IMR-90 (cell line): ENCODE data around the gene SERPINA6.

Source experiments
- BHLHE40 ChIP-seq: fragments of 150-350 bp; IDR thresholded peaks from 2 replicates; pipeline ENCODE4 v1.6.1; 2016; ENCODE audit warnings: mild to moderate bottlenecking, low read depth, low read length
- CEBPB ChIP-seq: IDR thresholded peaks from 2 replicates; pipeline ENCODE4 v1.6.1; 2012; ENCODE audit warnings: low read depth, low read length, improper control_type of control experiment
- CHD1 ChIP-seq: IDR thresholded peaks from 2 replicates; pipeline ENCODE4 v1.6.1; 2012; ENCODE audit warnings: low read depth, low read length, improper control_type of control experiment
- MAFK ChIP-seq: IDR thresholded peaks from 2 replicates; pipeline ENCODE4 v1.6.1; 2012; ENCODE audit warnings: low read depth, low read length, improper control_type of control experiment
- MAZ ChIP-seq: IDR thresholded peaks from 2 replicates; pipeline ENCODE4 v1.6.1; 2012; ENCODE audit warnings: low read depth, mild to moderate bottlenecking, low read length, improper control_type of control experiment, moderate library complexity, borderline replicate concordance
- MXI1 ChIP-seq: IDR thresholded peaks from 2 replicates; pipeline ENCODE4 v1.6.1; 2012; ENCODE audit warnings: low read depth, mild to moderate bottlenecking, low read length, moderate library complexity, borderline replicate concordance
- POLR2A ChIP-seq: IDR thresholded peaks from 2 replicates; pipeline ENCODE4 v1.6.1; 2012; ENCODE audit warnings: mild to moderate bottlenecking, low read depth, low read length
- RAD21 ChIP-seq: IDR thresholded peaks from 2 replicates; pipeline ENCODE4 v1.6.1; 2012; ENCODE audit warnings: low read length, improper control_type of control experiment
- RCOR1 ChIP-seq: IDR thresholded peaks from 2 replicates; pipeline ENCODE4 v1.6.1; 2012; ENCODE audit warnings: mild to moderate bottlenecking, low read length, improper control_type of control experiment; ENCODE audit not compliant: insufficient replicate concordance
- RFX5 ChIP-seq: IDR thresholded peaks from 2 replicates; pipeline ENCODE4 v1.8.0; 2012; ENCODE audit warnings: low read depth, mild to moderate bottlenecking, low read length, moderate library complexity
- SMC3 ChIP-seq: fragments of 150-350 bp; IDR thresholded peaks from 2 replicates; pipeline ENCODE4 v1.6.1; 2016; ENCODE audit warnings: low read depth, mild to moderate bottlenecking, antibody characterized with exemption, low read length, moderate library complexity
- TF ChIP-seq, protein P1 (sequence below): conservative IDR thresholded peaks from 2 replicates; pipeline ENCODE4 v1.5.1; 2012; ENCODE audit warnings: mild to moderate bottlenecking, low read depth, low read length, improper control_type of control experiment
- TF ChIP-seq, protein P2 (sequence below): fragments of 150-350 bp; IDR thresholded peaks from 2 replicates; pipeline ENCODE4 v1.6.1; 2017; ENCODE audit warnings: mild to moderate bottlenecking, antibody characterized with exemption, low read length, low read depth
- TF ChIP-seq, protein P3 (sequence below): fragments of 150-350 bp; IDR thresholded peaks from 2 replicates; pipeline ENCODE4 v1.6.1; 2016; ENCODE audit warnings: low read depth, mild to moderate bottlenecking, low read length, moderate library complexity, borderline replicate concordance

DNA sequence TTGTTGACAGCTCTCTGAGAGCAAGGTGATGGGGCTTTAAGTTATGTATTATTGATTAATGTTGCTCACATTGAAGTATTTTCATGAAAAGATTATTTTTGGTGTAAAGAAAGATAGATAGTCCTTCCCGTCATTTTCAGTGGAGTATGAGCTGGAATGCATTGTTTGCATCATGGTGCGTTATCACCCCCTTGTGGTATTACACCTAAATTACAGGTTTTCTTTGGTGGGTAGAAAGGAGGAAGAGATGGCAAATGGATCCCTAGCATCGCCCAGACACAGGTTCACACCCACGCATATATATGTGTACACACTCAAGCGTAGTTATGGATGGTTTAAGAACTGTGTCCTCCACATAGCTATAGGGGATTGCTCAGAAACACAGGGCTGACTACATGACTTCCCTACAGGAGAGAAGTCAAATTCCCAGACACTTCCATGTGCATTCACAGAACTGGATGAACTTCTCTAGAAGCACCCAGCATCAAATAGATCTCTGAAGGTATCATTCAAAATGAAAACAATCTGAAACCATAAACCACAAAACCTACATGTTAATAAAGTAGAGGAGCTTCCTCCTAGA, 15.6 kb downstream of the SERPINA6 start:
- TF ChIP-seq MXI1, result no peak
- TF ChIP-seq, protein P1, sequence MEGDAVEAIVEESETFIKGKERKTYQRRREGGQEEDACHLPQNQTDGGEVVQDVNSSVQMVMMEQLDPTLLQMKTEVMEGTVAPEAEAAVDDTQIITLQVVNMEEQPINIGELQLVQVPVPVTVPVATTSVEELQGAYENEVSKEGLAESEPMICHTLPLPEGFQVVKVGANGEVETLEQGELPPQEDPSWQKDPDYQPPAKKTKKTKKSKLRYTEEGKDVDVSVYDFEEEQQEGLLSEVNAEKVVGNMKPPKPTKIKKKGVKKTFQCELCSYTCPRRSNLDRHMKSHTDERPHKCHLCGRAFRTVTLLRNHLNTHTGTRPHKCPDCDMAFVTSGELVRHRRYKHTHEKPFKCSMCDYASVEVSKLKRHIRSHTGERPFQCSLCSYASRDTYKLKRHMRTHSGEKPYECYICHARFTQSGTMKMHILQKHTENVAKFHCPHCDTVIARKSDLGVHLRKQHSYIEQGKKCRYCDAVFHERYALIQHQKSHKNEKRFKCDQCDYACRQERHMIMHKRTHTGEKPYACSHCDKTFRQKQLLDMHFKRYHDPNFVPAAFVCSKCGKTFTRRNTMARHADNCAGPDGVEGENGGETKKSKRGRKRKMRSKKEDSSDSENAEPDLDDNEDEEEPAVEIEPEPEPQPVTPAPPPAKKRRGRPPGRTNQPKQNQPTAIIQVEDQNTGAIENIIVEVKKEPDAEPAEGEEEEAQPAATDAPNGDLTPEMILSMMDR, result 0 out of 2 replicates have a peak, but pooled peaks have one; percentile 12
- TF ChIP-seq RCOR1, result no peak
- TF ChIP-seq CHD1, result no peak
- TF ChIP-seq RAD21, result 0 out of 2 replicates have a peak, but pooled peaks have one; percentile 7
- no peak for TF ChIP-seq SMC3
- no peak for TF ChIP-seq POLR2A
- TF ChIP-seq CEBPB, result no peak
- no peak for TF ChIP-seq BHLHE40
- TF ChIP-seq, protein P2, sequence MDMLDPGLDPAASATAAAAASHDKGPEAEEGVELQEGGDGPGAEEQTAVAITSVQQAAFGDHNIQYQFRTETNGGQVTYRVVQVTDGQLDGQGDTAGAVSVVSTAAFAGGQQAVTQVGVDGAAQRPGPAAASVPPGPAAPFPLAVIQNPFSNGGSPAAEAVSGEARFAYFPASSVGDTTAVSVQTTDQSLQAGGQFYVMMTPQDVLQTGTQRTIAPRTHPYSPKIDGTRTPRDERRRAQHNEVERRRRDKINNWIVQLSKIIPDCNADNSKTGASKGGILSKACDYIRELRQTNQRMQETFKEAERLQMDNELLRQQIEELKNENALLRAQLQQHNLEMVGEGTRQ, result no peak
- TF ChIP-seq, protein P3, sequence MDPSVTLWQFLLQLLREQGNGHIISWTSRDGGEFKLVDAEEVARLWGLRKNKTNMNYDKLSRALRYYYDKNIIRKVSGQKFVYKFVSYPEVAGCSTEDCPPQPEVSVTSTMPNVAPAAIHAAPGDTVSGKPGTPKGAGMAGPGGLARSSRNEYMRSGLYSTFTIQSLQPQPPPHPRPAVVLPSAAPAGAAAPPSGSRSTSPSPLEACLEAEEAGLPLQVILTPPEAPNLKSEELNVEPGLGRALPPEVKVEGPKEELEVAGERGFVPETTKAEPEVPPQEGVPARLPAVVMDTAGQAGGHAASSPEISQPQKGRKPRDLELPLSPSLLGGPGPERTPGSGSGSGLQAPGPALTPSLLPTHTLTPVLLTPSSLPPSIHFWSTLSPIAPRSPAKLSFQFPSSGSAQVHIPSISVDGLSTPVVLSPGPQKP, result no peak
- TF ChIP-seq MAZ, result no peak
- no peak for TF ChIP-seq RFX5
- TF ChIP-seq MAFK, result no peak
